Erythroblast (primary cell): ENCODE results near the gene GJC2.

ENCODE experiments used
- DNase-seq, 2 experiments: peaks; one replicate each; lab custom pipeline; 2025; lab: John Stamatoyannopoulos, UW
- GATA1 ChIP-seq: IDR thresholded peaks from 2 replicates; pipeline ENCODE4 v1.6.1; 2011; ENCODE audit warnings: low read depth, mild to moderate bottlenecking, control low read depth, low read length, moderate library complexity
- POLR2A ChIP-seq: IDR thresholded peaks from 2 replicates; pipeline ENCODE4 v1.6.1; 2011; ENCODE audit warnings: mild to moderate bottlenecking, low read length

GJC2 gene

DNA sequence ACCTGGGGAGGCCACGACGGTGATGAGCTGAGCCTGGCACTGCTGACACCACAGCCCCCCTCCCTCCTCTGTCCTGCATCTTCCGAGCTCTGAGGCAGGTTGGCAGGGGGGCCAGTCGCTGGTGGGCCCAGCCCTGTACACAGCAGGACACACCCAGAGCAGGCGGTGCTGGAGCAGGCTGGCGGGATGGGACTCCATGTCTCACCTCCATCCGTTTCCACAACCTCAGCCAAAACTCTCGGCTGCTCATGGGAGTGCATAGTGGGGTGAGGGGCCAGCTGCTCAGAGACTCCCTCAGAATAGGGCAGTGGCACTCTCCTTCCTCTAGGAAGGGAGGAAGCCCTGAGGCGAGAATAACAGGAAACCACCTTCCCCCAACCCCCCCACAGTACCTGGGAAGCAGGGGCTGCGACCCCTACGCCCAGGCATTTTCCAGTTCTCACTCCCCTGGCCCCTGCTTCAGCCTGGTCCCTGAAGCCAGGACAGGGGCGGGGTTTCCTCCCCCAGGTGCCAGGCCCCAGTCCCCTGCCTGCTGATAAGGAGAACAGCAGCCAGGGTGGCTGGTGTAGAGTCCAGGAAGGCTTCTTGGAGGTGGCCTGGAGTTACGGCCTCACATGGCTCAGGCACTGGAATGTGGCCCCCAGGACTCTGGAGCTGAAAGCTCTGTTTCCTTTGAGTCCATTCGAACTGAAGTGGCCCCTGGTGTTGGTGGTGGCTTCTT is 12.7 kb downstream of the GJC2 start:
- peak in 1 of 2 experiments; percentile 41 for DNase-seq
- TF ChIP-seq GATA1 (no peak), POLR2A (no peak)

DNA sequence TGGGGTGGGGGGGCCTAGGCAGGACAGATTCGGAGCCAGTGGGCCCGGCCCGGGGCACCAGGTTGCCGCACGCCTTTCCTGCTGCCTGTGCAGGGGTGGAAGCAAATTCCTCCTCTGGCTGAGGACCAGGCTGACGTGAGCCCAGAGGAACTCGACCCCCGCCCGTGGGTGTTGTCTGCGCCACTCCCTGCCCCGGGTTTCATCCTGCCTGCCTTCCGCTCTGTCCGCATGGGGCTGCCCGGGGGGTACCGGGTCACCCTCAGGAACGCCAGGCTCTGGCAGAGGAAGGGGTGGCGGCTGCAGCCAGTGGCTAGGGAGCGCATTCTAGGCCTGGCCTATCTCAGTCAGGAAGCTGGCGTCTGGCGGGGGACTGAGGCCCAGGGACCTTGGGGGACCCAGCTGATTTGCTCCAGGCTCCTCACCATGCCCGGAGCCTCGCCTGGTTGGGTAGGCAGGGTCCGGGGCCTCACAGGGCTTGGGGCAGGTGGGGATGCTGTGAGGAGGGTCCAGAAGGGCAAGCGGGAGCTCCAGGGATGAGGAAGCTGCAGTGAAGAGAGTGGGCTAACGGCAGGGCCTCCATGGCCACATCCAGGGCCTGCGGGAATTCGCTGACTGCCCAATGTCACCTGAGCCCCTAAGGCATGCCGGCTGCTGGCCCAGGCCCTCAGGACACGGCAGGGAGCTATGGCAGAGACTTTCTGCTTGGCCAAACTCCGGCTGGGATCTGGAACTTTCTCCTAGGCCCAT is 13.4 kb downstream of the GJC2 start:
- DNase-seq: no peak
- no peak for TF ChIP-seq POLR2A

DNA sequence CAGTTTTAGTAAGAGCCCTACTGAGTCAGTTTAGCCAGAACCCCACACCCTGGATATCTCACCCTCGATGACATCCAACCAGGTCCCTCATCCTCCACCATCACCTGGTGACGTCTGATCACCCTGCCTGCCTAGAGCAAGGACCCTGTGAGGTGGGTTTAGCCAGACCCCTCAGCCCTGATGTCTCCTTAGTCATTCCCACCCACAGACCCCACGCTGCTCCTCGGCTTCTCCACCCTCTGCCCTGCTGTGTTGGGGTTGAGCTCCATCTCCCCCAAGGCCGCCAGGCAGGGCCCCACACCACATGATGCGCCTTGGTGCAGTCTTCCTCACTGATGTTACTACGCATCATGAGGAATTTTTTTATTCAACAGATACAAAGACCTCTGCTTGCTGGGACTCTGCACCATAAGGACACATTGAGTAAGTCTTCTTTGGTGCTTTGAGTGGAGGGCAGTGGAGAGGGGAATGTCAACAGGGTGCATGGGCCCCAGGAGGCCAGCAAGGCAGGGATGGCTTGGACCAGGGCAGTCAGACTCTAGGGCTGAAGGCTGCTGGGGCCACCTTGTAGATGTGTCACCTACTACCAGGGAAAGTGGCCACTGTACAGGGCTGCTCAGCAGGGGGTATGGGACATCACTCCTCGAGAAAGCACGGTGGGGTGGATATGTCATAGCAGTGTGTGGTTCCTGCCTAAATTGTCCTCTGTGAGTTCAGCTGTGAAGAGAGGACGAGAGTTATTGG is 14.2 kb downstream of the GJC2 start:
- DNase-seq: no peak
- no peak for TF ChIP-seq GATA1
- no peak for TF ChIP-seq POLR2A

DNA sequence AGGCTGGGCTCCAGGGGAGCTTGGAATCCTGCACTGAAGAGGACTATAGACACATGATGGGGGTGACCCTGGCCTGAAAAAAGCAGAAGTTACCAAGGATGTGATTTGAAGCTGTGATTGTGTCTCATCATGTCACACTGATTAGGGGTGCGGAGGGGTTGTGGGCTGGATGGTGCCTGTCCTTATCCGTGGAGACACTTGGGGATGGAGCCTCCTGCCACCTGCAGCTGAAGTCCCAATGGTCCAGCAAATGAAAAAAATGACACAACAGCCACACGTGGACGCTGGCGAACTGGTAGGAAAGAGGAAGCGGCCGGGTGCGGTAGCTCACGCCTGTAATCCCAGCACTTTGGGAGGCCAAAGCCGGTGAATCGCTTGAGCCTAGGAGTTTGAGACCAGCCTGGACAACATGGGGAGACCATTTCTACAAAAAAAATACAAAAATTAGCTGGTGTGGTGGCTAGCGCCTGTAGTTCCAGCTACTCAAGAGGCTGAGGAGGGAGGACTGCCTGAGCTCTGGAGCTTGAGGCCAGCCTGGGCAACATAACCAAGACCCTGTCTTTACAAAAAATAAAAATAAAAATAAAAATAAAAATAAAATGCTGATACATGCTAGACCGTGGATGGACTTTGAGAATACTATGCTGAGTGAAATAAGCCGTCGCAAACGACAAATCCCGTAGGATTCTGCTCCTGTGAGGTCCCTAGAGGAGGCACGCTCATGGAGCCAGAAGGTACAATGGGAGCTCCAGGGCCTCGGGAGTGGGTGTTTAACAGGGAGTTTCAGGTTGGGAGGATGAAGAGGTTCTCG is 15.0 kb downstream of the GJC2 start:
- peak in 1 of 2 experiments; percentile 39 for DNase-seq
- TF ChIP-seq GATA1: no peak
- TF ChIP-seq POLR2A: no peak

DNA sequence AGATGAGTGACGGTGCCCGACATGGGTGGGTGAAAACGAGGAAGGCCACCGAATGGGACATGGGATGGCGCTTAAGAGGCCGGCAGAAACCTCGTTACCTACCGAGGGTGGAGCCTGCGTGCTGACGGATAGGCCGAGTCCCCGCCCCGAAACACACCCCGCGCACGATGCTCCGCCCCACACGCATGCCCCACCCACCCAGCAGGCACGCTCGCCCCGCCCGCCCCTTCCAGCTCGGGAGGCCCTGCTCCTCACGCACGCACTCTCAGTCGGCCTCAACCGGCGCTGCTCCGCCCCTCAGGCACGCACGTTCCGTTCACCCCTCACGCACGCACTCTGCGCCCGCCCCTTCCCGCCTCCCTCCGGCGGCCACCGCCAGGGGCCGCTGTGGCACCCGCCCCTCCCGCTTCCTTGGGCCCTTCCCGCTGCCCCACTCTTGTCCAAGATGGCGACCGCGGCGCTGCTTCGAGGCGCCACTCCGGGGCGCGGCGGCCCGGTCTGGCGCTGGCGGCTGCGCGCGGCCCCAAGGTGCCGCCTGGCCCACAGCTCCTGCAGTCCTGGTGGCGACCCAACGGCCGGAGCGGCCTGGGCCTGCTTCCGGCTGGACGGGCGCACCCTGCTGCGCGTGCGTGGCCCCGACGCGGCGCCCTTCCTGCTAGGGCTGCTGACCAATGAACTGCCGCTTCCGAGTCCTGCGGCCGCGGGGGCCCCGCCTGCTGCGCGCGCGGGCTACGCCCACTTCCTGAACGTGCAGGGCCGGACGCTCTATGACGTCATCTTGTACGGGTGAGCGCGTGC is 15.8 kb downstream of the GJC2 start, which contains the start of gene IBA57:
Gene IBA57 (plus strand): TSS at position 433 of the 798 bp plus-strand sequence. CDS start 13 bp downstream, at position 446.
- peak; percentile 99 to 100 for DNase-seq
- TF ChIP-seq GATA1 (no peak), POLR2A (peak; percentile 94)

DNA sequence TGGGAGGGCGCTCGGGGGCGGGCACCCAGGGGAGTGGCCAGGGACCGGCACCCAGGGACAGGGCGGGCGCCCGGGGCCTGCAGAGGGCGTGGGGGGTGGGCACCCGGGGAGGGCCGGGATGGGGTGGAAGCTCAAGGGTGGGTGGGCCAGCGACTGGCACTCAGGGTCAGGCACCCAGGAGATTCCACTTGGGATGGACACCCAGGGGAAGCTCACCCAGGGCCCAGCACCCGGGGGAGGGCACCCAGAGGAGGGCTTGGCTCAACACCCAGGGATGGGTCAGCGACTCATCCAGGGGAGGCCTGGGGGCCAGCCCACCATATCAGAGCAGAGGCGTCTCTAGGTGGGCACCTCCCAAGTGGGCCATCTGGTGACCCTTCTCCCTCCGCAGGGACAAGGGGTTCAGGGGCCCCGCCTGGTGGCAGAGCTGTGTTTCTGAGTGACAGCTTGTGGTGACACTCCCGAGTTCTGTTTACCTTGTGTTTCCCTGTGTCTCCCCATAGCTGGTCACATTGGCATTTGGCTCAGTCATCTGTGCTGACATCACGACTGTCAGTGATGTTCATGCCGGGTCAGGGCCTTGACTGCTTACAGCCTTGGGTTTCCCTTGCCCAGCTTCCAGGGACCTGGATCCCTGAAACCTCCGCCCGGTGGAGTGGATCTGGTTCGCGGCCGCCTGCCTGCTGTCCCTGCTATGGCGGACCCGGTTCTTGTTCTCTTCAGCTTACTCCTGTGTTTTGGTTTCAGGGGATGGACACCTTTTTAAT is 16.6 kb downstream of the GJC2 start:
- peak; percentile 89 to 92 for DNase-seq
- TF ChIP-seq GATA1 (no peak), POLR2A (no peak)

DNA sequence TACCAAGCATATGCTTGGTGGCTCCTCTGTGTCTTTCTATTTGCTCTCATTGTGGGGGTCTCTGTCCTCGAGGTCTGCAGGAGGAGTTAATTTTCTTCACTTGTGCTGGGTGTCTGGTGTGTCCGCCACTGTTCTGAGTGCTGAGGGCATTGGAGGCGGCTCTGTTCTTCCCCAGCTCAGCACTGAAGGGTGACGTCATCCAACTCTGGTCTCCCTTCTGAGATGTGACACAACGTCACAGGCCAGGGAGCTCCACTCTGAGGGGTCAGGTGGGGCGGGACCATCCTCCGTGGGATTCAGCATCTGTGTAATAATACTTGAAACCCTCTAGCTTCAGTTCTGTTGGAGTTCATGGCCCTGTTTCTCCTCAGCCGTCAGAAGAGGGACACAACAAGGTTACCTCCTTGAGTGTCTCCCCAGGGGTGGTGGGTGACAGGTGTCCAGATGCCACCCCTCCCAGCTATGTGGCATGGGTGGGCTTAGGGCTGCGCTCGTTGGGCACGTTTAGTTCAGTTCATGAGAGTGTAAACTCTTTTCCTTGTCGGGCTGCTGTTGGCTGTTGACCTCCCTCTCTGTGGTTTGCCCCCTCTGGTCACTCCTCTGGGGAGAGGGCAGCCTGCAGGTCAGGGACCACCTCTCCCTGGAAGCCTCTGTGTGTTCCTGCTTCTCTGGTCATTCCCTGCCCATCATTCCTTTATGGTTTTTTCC is 19.0 kb downstream of the GJC2 start:
- DNase-seq: no peak
- TF ChIP-seq GATA1 (no peak), POLR2A (no peak)

DNA sequence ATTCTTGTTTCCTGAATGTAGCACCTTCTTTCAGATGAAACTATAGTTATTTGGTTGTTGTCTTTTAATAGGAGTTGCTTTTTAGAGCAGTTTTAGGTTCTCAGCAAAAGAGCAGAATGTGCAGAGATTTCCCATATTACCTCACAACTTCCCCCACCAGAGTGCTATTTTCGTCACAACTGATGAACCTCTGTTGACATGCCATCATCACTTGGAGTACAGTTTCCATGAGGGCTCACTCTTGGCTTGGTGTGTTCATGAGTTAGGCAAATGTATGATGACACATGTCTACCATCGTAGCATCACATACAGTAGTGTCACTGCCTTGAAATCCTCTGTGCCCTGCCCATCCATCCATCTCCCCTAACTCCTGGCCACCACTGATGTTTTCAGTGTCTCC is 19.6 kb downstream of the GJC2 start:
- TF ChIP-seq GATA1 (no peak), POLR2A (no peak)
- DNase-seq: no peak

DNA sequence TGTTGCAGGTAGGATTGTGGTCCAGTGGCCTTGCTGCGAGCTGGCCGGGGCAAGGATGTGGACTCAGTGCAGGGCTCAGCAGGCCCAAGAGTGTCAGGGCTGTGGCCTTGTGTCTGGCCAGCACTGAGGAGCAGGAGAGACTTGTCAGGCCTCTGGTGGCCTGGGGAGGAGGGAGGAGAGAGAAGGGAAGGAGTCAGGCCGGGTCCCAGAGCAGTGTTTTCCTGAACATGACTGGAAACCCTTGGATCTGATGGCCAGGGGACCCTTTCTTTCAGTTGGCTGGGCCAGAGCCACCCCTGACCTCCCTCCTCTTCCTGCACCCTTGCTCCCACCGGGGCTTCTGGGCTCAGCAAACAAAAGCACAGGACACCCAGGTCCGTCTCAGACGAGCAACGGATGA is 20.9 kb downstream of the GJC2 start:
- DNase-seq: no peak
- TF ChIP-seq GATA1: no peak
- TF ChIP-seq POLR2A: no peak

DNA sequence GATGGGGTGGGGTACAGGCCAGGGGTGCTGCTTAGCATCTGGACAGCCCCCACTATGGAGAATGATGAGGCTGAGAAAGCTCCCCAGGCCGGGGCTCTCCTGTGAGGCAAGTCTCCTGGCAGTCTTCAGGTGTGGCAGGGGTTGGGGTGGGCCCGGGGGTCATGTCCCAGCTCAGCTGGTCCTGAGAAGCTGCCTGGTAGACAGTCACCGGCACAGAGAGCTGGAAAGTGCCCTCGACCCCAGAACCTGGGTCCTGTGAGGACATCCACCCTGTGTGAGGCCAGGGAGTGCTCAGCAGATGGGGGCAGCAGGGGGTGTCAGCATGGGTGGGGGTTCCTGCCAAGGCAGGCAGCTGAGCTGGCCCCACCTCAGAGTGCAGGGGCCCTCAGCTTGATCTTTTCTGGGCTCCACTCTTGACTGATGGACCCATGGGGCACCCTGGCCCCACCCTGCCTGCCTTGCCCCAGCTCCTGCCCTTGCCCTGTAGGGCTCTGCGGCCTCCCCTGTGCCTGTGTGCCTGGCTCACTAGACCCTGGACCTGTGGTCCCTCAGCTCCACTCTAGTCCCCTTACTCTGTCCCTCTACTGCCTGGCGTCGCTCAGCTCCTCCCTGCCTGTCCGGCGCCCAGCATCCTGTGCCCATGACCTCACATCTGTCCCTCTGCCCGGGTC is 21.6 kb downstream of the GJC2 start:
- no peak for TF ChIP-seq POLR2A
- no peak for TF ChIP-seq GATA1

More for the DNA sequence above, 21.6 kb downstream of the GJC2 start:
- no peak for DNase-seq
